CD8-positive, alpha-beta memory T cell (primary cell): ENCODE data around the gene LRRC72. TPM values are rescaled to one million over a fixed set of nuclear protein-coding genes. Genes with fewer than 3 reads are reported as not detected.

Experiments used
- CTCF ChIA-PET: fragments of 350-600 bp; sonication (Branson Sonifier 250); formaldehyde crosslinking; loops from one replicate; lab custom pipeline; 2021; ENCODE audit warnings: antibody characterized with exemption; lab: Charles Lee
- POLR2A ChIA-PET: fragments of 350-600 bp; sonication (Branson Sonifier 250); formaldehyde crosslinking; loops from one replicate; lab custom pipeline; 2021; ENCODE audit warnings: antibody characterized with exemption; lab: Charles Lee
- DNase-seq, 5 donors: peaks; one replicate each; pipeline versions ENCODE4 v3.0.0 to v3.0.0-alpha.2; 2020 to 2022; ENCODE audit warnings: mixed read lengths in 1 of 5
- H3K27ac ChIP-seq: one replicate; pipeline ENCODE4 v1.7.0; 2013; ENCODE audit warnings: low read depth, mild to moderate bottlenecking, low read length, moderate library complexity
- H3K27me3 ChIP-seq: 2 replicates; pipeline ENCODE4 v1.7.0; 2013; ENCODE audit warnings: low read length, mild to moderate bottlenecking; ENCODE audit not compliant: insufficient read depth, poor library complexity, severe bottlenecking
- H3K36me3 ChIP-seq: 2 replicates; pipeline ENCODE4 v1.7.0; 2013; ENCODE audit warnings: mild to moderate bottlenecking, low read length, moderate library complexity; ENCODE audit not compliant: insufficient read depth
- H3K4me1 ChIP-seq: 2 replicates; pipeline ENCODE4 v1.7.0; 2013; ENCODE audit warnings: mild to moderate bottlenecking, low read length, moderate library complexity; ENCODE audit not compliant: insufficient read depth
- H3K4me3 ChIP-seq: 2 replicates; pipeline ENCODE4 v1.7.0; 2013; ENCODE audit warnings: mild to moderate bottlenecking, low read length
- H3K9me3 ChIP-seq: 2 replicates; pipeline ENCODE4 v1.7.0; 2013; ENCODE audit warnings: mild to moderate bottlenecking, low read length
- H3K27ac Mint-ChIP-seq, 8 donors: one replicate each; pipeline ENCODE4 v1.8.0; 2020 to 2021; ENCODE audit warnings: mixed read lengths in 8 of 8, mild to moderate bottlenecking in 6 of 8, inconsistent platforms in 3 of 8, moderate library complexity in 3 of 8
- H3K27me3 Mint-ChIP-seq, 2 donors: one replicate each; pipeline ENCODE4 v1.8.0; 2020 to 2021; ENCODE audit warnings: mixed read lengths in 2 of 2, mild to moderate bottlenecking in 1 of 2, moderate library complexity in 1 of 2
- H3K36me3 Mint-ChIP-seq, 3 donors: one replicate each; pipeline ENCODE4 v1.8.0; 2020 to 2021; ENCODE audit warnings: mixed read lengths in 3 of 3, inconsistent platforms in 1 of 3, mild to moderate bottlenecking in 1 of 3
- H3K4me1 Mint-ChIP-seq, 3 donors: one replicate each; pipeline ENCODE4 v1.8.0; 2020 to 2021; ENCODE audit warnings: mixed read lengths in 3 of 3, inconsistent platforms in 1 of 3, mild to moderate bottlenecking in 1 of 3
- H3K4me3 Mint-ChIP-seq, 7 donors: one replicate each; pipeline ENCODE4 v1.8.0; 2020 to 2021; ENCODE audit warnings: mixed read lengths in 7 of 7, mild to moderate bottlenecking in 6 of 7, moderate library complexity in 4 of 7, inconsistent platforms in 2 of 7
- H3K9me3 Mint-ChIP-seq, 5 donors: one replicate each; pipeline ENCODE4 v1.8.0; 2020 to 2022; ENCODE audit warnings: mixed read lengths in 5 of 5, mild to moderate bottlenecking in 3 of 5, moderate library complexity in 2 of 5, inconsistent platforms in 1 of 5
- polyA plus RNA-seq: library from polyadenylated mRNA; unstranded; fragments of 300-500 nt; fragmentation: Illumina TruSeq; gene quantifications from one replicate; pipeline ENCODE4 v1.2.3, GENCODE V29; 2021
- total RNA-seq, 2 experiments: library from RNA; stranded (reverse); gene quantifications; one replicate each; pipeline ENCODE4 v1.2.3, GENCODE V29; 2021

The LRRC72 gene
- total and polyA plus RNA-seq, 3 experiments from 2014 or later: not detected

DNA sequence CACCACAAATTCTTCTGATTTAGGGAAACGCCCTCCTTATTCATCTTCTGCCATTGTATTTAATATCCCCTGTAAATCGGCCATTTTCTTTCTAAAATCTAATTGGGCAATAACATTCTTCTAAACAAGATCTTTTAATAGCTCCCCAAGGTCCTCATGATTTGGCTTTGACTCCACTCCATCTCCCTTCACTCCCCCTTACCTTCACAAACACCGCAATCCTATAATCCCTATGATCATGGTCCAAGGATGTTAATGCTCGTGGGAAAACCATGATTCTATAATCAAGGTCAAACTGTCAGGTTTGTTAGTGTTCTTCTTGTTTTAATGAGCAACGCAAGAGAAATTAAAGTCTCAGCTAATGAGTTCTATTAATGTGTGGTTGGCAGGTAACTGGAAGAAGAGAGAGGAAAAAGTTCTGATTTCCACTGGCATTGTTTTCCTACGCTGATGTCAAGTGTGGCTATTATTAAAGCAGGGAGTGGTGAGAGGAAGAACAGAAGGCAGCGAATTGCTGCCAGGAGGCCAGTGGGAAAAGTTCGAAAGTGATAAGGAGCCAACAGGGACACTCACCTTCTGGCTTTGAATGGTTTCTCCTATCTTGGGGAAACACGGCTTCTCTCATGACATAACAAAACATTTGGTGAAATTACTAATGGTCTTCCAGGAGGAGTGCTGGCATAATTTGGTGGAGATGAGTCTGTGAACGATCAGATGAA is 28.1 kb downstream of the LRRC72 start:
- Histone ChIP-seq H3K4me1 (no peaks in the 10 kb centered on the region), H3K27ac (no peak overlapping the region), H3K27me3 (no peaks in the 10 kb centered on the region), H3K9me3 (no peaks in the 10 kb centered on the region), H3K36me3 (no peaks in the 10 kb centered on the region), H3K4me3 (no peak overlapping the region)
- ChIA-PET POLR2A (no interaction called here), CTCF (no interaction called here)
- peaks cover 3 to 7% of the 10 kb centered on the region in 2 donors for H3K27me3 Mint-ChIP-seq
- DNase-seq: no peak
- no peaks in the 10 kb centered on the region for H3K4me1 Mint-ChIP-seq
- no peak overlapping the region for H3K27ac Mint-ChIP-seq
- H3K9me3 Mint-ChIP-seq: no peaks in the 10 kb centered on the region
- no peak overlapping the region for H3K4me3 Mint-ChIP-seq
- no peaks in the 10 kb centered on the region for H3K36me3 Mint-ChIP-seq

DNA sequence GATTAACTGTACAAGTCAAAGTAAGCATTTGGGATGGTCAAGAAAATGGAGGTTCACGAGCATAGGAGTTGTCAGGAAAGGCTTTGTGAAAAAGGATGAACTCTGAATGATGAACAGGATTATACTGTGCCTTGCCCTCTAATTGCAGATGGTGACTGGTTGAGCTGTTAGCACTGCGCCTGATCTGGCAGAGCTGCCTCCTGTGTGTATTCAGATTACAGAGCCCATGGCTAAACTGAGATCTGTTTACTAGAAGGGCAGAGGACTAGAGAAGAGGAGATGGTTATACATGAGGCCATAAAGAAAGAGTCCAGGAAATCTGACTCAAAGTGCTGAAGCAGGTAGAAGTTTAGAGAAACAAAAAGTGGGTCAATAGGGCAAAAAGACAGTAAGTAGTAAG is 29.7 kb downstream of the LRRC72 start:
- Histone ChIP-seq H3K4me1 (no peaks in the 10 kb centered on the region), H3K27ac (no peak overlapping the region), H3K36me3 (no peaks in the 10 kb centered on the region), H3K9me3 (no peaks in the 10 kb centered on the region), H3K4me3 (no peak overlapping the region), H3K27me3 (no peaks in the 10 kb centered on the region)
- Mint-ChIP-seq H3K9me3 (no peaks in the 10 kb centered on the region), H3K4me1 (no peaks in the 10 kb centered on the region), H3K4me3 (no peak overlapping the region), H3K36me3 (no peaks in the 10 kb centered on the region), H3K27me3 (peaks cover 3 to 7% of the 10 kb centered on the region in 2 donors), H3K27ac (no peak overlapping the region)
- DNase-seq: no peak
- ChIA-PET CTCF (no interaction called here), POLR2A (no interaction called here)

DNA sequence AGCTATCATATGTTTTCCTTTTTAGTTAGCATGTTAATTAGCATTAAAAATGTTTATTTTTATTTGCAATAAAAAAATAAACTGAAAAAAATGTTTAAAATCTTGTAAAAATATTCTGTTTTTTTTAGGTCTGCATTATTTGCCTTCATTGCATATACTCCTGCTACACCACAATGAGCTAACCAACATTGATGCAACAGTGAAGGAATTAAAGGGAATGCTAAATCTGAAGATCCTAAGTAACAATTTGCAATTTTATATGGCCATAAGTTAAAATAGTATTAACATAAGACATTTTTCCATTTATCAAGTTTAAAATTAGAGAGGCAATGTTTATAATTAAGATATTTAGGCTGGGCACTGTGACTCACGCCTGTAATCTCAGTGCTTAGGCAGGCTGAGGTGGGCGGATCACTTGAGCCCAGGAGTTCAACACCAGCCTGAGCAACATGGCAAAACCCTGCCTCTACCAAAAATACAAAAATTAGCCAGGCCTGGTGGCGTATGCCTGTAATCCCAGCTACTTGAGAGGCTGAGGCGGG is 32.2 kb downstream of the LRRC72 start:
- H3K36me3 Mint-ChIP-seq: no peaks in the 10 kb centered on the region

DNA sequence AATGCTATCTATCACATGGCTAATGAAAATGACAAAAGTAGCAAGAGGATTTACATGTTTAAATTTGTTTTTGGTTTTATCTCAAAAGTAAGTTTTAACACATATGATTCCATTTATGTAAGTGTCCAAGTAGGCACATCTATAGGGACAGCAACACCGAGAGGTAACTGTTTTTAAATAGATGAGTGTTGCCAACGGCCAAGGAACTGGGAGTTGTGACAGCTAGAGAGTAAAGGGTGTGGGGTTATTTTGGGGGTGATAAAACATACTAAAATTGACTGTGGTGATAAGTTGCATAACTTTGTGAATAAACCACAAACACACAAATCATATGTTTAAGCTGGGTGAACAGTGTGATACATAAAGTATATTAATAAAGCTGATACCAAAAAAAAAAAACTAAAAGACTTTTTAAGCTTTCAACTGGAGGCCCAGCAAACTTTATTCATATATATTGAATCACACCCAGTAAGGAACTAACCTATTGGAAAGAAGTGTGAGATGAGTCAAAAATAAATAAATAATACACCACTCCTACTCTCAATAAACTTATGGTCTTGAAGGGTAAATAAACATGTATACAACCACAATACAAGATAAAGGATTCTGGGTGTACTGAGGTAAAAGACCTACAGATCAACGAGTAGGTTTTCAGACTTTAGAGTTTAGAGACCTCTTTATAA is 33.0 kb downstream of the LRRC72 start:
- Mint-ChIP-seq H3K27ac (peak overlapping the region in 1 of 8 donors; percentile 75), H3K4me3 (no peak overlapping the region), H3K36me3 (no peaks in the 10 kb centered on the region), H3K4me1 (peaks cover 13 to 20% (median 17%) of the 10 kb centered on the region in 3 donors), H3K27me3 (no peaks in the 10 kb centered on the region), H3K9me3 (no peaks in the 10 kb centered on the region)
- DNase-seq: no peak
- Histone ChIP-seq H3K27me3 (no peaks in the 10 kb centered on the region), H3K9me3 (no peaks in the 10 kb centered on the region), H3K4me3 (no peak overlapping the region), H3K27ac (no peak overlapping the region), H3K36me3 (no peaks in the 10 kb centered on the region), H3K4me1 (peaks cover 15% of the 10 kb centered on the region)
- CTCF ChIA-PET: no interaction called here
- POLR2A ChIA-PET: interaction anchor here (0.7 kb wide), 1 partner anchor 37 kb away, joined by 3 read pairs; no protein-coding TSS in a partner anchor

More for the DNA sequence above, 32.2 kb downstream of the LRRC72 start:
- ChIA-PET CTCF (no interaction called here), POLR2A (no interaction called here)
- peaks cover 8 to 12% (median 11%) of the 10 kb centered on the region in 3 donors for H3K4me1 Mint-ChIP-seq
- H3K27ac ChIP-seq: no peak overlapping the region
- no peaks in the 10 kb centered on the region for H3K9me3 Mint-ChIP-seq
- no peak overlapping the region for H3K4me3 ChIP-seq
- no peak for DNase-seq
- H3K27ac Mint-ChIP-seq: no peak overlapping the region
- no peaks in the 10 kb centered on the region for H3K9me3 ChIP-seq
- H3K4me3 Mint-ChIP-seq: no peak overlapping the region
- H3K27me3 Mint-ChIP-seq: peaks cover 1 to 3% of the 10 kb centered on the region in 2 donors
- H3K36me3 ChIP-seq: no peaks in the 10 kb centered on the region
- H3K4me1 ChIP-seq: peaks cover 7% of the 10 kb centered on the region
- H3K27me3 ChIP-seq: no peaks in the 10 kb centered on the region

DNA sequence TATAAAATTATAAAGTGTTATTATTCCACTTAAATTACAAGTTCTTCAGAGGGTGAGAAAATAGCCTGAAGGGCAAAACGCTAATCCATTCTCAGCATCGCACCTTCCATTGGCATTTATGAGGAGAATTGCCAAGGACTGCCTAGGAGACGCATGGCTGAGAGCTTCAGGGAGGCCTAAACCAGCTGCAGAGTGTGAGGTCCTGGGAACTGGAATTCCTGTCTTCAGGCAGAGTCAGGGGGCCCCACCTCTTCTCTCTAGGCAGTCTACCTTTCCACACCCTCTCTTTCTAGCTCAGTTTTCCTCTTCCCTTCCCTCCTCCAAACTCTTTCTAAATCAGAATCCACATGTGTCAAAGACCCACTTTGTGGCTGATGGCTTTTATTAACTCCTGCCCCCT is 35.3 kb downstream of the LRRC72 start:
- H3K4me1 Mint-ChIP-seq: peaks cover 15 to 25% (median 20%) of the 10 kb centered on the region in 3 donors

DNA sequence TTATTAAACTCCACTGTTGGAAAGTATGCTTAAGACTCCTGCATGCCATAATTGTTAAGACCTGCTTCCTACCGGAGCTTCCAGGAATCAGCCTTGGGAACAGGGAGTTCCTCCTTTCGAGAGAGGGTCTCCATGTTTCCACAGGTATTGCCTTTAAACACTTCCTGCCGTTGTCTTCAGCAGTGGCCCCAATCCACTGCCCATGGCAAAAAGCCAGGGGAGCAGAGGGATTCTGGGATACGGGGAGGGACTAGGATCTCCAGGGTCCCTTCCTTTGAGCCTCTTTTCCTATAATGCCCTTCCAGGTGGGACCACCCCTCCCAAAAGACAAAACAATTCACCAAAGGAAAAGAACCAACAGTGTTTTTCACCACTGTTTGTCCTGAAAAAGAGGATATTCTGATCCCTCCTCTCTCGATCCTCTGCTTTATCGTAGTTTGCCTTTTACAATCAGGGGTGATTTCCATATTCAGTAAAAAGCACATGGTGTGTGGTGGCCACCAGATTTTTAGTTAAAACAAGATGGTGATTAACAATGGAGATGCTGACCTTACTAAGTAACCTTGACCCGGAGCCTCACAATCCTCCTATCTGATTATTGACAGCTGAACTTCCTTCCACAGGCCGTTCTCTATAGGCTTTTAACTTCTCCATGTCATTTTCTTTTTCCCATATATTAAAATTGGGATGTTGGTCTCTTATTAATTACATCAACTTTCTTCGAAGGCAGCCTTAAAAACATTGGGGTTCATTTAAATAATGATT is 36.0 kb downstream of the LRRC72 start:
- no peak overlapping the region for H3K27ac ChIP-seq
- H3K4me3 ChIP-seq: no peak overlapping the region
- Mint-ChIP-seq H3K27ac (peak overlapping the region in 2 of 8 donors; percentile 51 to 71), H3K36me3 (no peaks in the 10 kb centered on the region), H3K4me3 (peak overlapping the region in 5 of 7 donors; percentile 27 to 74 (median 67)), H3K4me1 (peaks cover 15 to 25% (median 20%) of the 10 kb centered on the region in 3 donors), H3K27me3 (peaks cover 2 to 17% of the 10 kb centered on the region in 2 donors), H3K9me3 (no peaks in the 10 kb centered on the region)
- no peaks in the 10 kb centered on the region for H3K27me3 ChIP-seq
- POLR2A ChIA-PET: no interaction called here
- no peaks in the 10 kb centered on the region for H3K9me3 ChIP-seq
- H3K36me3 ChIP-seq: no peaks in the 10 kb centered on the region
- peaks cover 17% of the 10 kb centered on the region for H3K4me1 ChIP-seq
- CTCF ChIA-PET: no interaction called here
- DNase-seq: no peak

More for the DNA sequence above, 35.3 kb downstream of the LRRC72 start:
- Histone ChIP-seq H3K36me3 (no peaks in the 10 kb centered on the region), H3K27ac (no peak overlapping the region), H3K4me3 (no peak overlapping the region), H3K27me3 (no peaks in the 10 kb centered on the region), H3K9me3 (no peaks in the 10 kb centered on the region), H3K4me1 (peaks cover 17% of the 10 kb centered on the region)
- no peak for DNase-seq
- H3K9me3 Mint-ChIP-seq: no peaks in the 10 kb centered on the region
- H3K36me3 Mint-ChIP-seq: no peaks in the 10 kb centered on the region
- no peak overlapping the region for H3K4me3 Mint-ChIP-seq
- ChIA-PET POLR2A (no interaction called here), CTCF (no interaction called here)
- peaks cover 1 to 13% of the 10 kb centered on the region in 2 donors for H3K27me3 Mint-ChIP-seq
- H3K27ac Mint-ChIP-seq: no peak overlapping the region

DNA sequence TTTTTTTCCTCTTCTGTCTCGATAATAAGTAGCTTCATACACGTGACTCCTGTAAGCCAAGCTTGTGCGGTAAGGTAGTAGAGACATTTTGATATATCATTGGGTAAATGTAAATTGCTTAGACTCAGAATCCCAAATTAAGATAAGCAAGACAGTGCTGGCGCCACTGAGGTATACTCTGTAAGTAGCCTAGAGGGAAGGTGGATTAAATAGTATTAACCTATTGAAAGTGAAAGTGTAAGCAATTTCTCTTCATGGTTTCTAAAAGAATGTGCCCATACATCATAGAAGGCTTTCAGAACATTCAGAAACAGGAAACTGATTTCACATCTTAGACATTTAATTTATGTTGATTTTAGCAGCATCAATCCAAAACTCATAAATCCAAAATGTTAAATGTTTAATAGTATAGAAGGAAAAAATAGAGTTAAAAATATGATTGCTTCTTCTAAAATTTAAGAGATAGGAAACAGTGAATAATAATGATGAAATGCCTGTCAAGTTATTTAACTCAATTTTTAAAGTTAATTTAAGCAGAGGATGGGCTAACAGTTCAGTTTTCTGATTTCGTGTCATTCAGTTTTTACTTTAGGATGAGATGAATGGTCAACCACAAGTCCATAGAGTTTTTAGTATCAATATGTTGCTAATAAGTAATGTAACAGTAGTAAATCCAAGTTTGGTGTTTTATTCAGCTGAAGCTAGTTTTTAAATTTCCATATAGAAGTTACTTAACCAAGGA is 36.8 kb downstream of the LRRC72 start:
- no peaks in the 10 kb centered on the region for H3K36me3 ChIP-seq
- POLR2A ChIA-PET: no interaction called here
- no peaks in the 10 kb centered on the region for H3K27me3 ChIP-seq
- H3K27me3 Mint-ChIP-seq: peaks cover 5 to 18% of the 10 kb centered on the region in 2 donors
- no peak overlapping the region for H3K4me3 ChIP-seq
- H3K9me3 ChIP-seq: no peaks in the 10 kb centered on the region
- CTCF ChIA-PET: interaction anchor here (1.2 to 3.9 kb wide), 2 partner anchors 12 to 131 kb away, joined by 5 to 41 read pairs; no protein-coding TSS in a partner anchor
- peak overlapping the region; percentile 27 to 74 (median 67) for H3K4me3 Mint-ChIP-seq
- no peaks in the 10 kb centered on the region for H3K36me3 Mint-ChIP-seq
- H3K27ac ChIP-seq: no peak overlapping the region
- no peaks in the 10 kb centered on the region for H3K9me3 Mint-ChIP-seq
- peaks cover 15 to 25% (median 20%) of the 10 kb centered on the region in 3 donors for H3K4me1 Mint-ChIP-seq
- peak overlapping the region in 4 of 8 donors; percentile 7 to 71 (median 58) for H3K27ac Mint-ChIP-seq
- peak in 1 of 5 donors; percentile 25 for DNase-seq
- peaks cover 17% of the 10 kb centered on the region for H3K4me1 ChIP-seq
